SK-N-MC (cell line): ENCODE results near the gene AIF1L.

Experiments
- DNase-seq: peaks from one replicate; pipeline ENCODE4 v3.0.0-alpha.2; 2011; ENCODE audit warnings: low read depth, low spot score
- H3K27ac ChIP-seq: fragments of 200-600 bp; sonication (generic); 2 replicates; pipeline ENCODE4 v1.5.1; 2016; ENCODE audit warnings: mixed run types
- H3K36me3 ChIP-seq: fragments of 200-600 bp; sonication (generic); 2 replicates; pipeline ENCODE4 v1.6.1; 2017; ENCODE audit warnings: antibody characterized with exemption, low read length, mixed read lengths; ENCODE audit not compliant: insufficient read depth
- H3K4me3 ChIP-seq: fragments of 200-600 bp; sonication (generic); 2 replicates; pipeline ENCODE4 v1.5.1; 2016
- H3K9ac ChIP-seq: fragments of 200-600 bp; sonication (generic); 2 replicates; pipeline ENCODE4 v1.8.0; 2017; ENCODE audit warnings: mixed run types, mixed read lengths; ENCODE audit not compliant: insufficient read length
- H3K9me3 ChIP-seq: fragments of 200-600 bp; sonication (generic); 2 replicates; pipeline ENCODE4 v1.6.1; 2017; ENCODE audit warnings: low read depth, mild to moderate bottlenecking, antibody characterized with exemption, low read length, moderate library complexity, mixed read lengths
- EZH2 ChIP-seq: fragments of 200-600 bp; sonication (generic); IDR thresholded peaks from one replicate; pipeline ENCODE4 v1.6.1; 2017; ENCODE audit warnings: antibody characterized with exemption
- FOXP2 ChIP-seq: optimal IDR thresholded peaks from 2 replicates; pipeline ENCODE3; 2011; ENCODE audit warnings: mild to moderate bottlenecking, moderate library complexity; ENCODE audit not compliant: insufficient read depth; ENCODE audit errors: extremely low read length, control extremely low read depth
- POLR2AphosphoS5 ChIP-seq: IDR thresholded peaks from 2 replicates; pipeline ENCODE4 v1.6.1; 2012; ENCODE audit warnings: mild to moderate bottlenecking, low read depth, low read length, borderline replicate concordance

AIF1L gene

DNA sequence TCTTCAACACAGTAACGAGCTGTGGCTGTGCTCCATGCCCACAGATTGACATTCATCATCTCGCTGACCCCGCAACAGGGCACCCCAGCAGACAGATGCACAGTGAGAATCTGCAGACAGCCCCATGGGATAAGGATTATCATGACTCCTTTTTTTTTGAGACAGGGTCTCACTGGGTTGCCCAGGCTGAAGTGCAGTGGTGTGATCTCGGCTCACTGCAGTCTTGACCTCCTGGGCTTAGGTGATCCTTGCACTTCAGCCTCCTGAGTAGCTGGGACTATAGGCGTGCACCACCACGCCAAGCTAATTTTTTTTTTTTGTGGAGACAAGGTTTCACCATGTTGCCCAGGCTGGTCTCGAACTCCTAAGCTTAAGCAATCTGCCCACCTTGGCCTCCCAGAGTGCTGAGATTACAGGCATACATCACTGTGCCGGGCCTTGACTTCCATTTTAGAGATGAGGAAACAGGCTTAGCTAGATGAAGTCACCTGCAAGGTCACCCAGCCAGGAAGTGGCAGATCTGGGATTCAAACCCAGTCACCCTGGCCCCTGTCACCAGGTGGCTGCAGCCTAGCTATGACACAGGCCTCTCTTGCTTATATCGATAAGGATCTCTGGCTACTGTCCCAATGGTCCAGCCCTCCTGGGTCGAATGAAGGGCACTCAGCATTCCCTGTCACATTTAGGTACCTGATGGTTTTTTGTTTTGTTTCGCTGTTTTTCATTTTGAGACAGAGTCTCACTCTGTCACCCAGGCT is 5.1 kb downstream of the AIF1L start:
- TF ChIP-seq FOXP2 = no peak
- TF ChIP-seq EZH2 = no peak
- TF ChIP-seq POLR2AphosphoS5 = no peak
- H3K9ac ChIP-seq = no peak overlapping the region
- H3K9me3 ChIP-seq = no peaks in the 10 kb centered on the region
- no peaks in the 10 kb centered on the region for H3K36me3 ChIP-seq
- DNase-seq = no peak
- no peak overlapping the region for H3K27ac ChIP-seq
- no peak overlapping the region for H3K4me3 ChIP-seq

DNA sequence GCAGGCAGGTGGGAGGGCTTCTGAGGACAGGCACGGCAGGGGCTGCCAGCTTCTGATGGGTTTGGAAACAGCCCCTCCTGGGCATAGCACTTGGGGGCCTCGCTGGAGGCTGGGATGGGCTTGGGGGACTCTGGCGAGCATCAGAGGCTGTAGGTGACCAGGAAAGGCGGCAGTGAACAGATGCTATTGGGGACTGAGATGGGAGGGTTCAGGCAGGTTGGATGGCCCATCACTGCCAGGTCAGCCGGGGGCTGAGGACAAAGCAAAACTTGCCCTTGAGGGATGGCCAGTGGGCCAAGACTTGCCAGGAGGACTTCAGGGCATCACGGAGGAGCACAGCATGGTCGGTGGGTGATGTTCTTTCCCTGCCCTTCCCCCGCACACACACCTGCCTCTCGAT is 6.7 kb downstream of the AIF1L start:
- no peak for DNase-seq
- H3K36me3 ChIP-seq = no peaks in the 10 kb centered on the region
- H3K4me3 ChIP-seq = no peak overlapping the region
- H3K27ac ChIP-seq = no peak overlapping the region
- TF ChIP-seq POLR2AphosphoS5 (no peak), EZH2 (no peak), FOXP2 (no peak)
- no peaks in the 10 kb centered on the region for H3K9me3 ChIP-seq
- no peak overlapping the region for H3K9ac ChIP-seq

DNA sequence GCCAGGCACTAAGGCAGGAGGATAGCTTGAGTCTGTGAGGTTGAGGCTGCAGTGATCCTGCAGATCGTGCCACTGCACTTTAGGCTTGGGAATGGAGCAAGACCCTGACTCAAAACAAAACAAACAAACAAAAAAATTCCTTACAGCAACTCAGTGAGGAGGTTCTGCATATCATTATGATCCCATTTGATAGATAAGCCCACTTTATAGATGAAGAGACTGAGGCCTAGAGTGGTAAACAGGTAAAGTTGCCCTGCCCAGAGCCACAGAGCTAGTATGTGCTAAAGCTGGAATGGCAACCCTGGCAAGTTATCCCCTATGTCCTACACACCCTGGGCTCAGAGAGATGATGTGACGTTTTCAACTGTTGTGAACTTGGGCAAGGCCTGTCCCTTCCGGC is 7.2 kb downstream of the AIF1L start:
- Histone ChIP-seq H3K9me3 (no peaks in the 10 kb centered on the region), H3K4me3 (no peak overlapping the region), H3K27ac (no peak overlapping the region), H3K36me3 (no peaks in the 10 kb centered on the region), H3K9ac (no peak overlapping the region)
- DNase-seq = no peak
- TF ChIP-seq EZH2 (no peak), POLR2AphosphoS5 (no peak), FOXP2 (no peak)

DNA sequence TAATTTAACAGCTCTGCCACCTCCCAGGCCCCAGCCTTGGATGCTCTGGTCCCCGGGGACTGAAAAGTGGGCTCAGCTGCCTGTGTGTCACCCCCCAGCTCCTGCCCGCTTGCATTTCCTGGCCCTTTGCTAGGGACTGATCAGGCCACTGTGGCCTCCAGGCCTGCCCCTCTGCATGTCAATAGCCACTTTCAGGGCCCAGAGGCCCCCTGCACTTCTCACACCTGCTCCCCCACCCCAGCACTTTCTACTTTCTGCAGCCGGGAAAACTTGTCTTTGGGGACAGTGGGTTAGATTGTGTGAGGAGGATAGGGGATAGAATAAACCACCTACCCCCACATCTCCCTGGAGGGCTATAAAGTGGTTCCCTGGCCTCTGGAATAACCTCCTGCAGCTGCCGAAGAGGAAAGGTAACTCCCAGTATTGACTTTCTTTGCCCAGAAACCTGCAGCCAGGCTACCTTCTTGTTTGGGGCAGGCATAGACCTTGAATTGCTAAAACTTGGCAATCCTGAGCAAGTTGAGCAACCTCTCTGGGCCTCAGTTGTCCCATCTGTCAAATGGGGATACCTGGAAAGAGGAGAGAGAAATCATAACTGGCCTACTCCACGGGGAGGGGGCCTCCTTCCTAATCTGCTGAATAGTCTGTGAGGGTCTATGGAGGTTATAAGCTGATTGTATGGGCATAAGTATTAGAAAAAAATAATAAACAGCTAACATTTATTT is 7.8 kb downstream of the AIF1L start:
- no peak overlapping the region for H3K27ac ChIP-seq
- H3K9me3 ChIP-seq = no peaks in the 10 kb centered on the region
- H3K4me3 ChIP-seq = no peak overlapping the region
- no peaks in the 10 kb centered on the region for H3K36me3 ChIP-seq
- no peak for DNase-seq
- TF ChIP-seq POLR2AphosphoS5 (no peak), EZH2 (no peak)
- H3K9ac ChIP-seq = no peak overlapping the region

DNA sequence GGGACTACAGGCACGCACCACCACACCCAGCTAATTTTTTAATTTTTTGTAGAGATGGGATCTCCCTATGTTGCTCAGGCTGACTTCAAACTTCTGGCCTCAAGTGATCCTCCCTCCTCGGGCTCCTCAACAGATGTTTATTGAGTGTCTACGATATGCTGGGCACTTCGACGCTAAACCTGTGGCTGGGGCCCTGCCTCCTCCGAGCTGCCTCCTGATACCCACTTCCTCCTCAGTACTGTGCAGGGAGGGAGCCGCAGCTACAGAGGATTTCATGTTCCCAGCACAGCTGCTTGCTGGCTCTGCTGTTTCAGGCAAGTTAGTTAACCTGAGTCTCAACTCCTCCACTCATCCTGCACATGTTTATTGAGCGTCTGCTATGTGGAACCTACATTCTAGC is 9.6 kb downstream of the AIF1L start:
- Histone ChIP-seq H3K27ac (no peak overlapping the region), H3K9ac (no peak overlapping the region), H3K9me3 (no peaks in the 10 kb centered on the region), H3K36me3 (no peaks in the 10 kb centered on the region), H3K4me3 (no peak overlapping the region)
- no peak for DNase-seq
- TF ChIP-seq EZH2 (no peak), FOXP2 (no peak), POLR2AphosphoS5 (no peak)

DNA sequence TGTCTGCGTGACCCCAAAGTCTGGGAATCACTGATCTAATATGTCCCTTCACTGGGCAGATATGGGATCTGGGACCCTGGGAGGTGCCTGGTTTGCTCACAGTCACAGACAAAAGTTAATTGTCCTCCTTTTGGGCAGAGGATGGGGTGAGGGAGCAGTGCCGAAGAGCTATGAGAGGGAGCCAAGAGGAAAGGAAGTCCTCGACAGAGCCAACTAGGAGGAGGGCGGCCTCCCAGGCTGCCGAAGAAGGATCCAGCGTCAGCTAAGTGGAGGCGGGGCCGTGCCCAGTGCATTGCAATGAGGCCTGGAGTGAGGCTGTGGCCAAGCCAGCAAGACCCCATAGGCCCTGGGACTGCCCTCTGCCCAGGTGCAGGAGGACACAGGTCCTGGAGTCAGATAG is 11.4 kb downstream of the AIF1L start:
- TF ChIP-seq FOXP2 (no peak), EZH2 (no peak), POLR2AphosphoS5 (no peak)
- H3K9me3 ChIP-seq = no peaks in the 10 kb centered on the region
- H3K36me3 ChIP-seq = no peaks in the 10 kb centered on the region
- H3K9ac ChIP-seq = no peak overlapping the region
- no peak overlapping the region for H3K4me3 ChIP-seq
- no peak overlapping the region for H3K27ac ChIP-seq
- DNase-seq = no peak

DNA sequence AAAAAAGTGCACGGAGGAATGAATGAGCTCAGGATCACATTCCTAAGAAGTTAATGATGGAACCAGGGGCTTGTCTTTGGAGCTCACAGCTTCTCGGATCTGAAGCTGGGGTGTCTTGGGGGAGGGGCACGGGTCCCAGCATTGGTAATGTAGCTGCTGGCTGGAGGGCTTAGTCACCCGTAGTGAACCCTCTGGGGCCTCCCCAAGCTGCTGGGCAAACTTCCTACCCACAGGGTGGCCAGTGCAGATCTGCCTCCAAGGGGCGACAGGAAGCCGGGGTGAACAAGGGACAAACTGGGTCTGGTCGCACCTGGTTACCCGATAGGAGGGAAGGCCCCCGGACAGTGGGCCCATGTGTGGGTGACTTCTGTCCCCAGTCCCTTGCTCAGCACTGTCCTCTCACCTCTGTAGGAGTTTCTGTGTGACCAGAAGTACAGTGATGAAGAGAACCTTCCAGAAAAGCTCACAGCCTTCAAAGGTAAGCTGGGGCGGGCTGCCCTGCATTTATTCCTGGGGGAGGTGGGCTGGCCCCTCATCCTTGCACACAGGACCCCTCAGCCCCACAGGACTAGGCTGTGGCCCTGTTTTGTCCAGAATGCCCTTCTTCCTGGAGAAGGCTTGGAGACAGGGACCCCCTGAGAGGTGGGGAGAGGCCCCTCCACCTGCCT is 15.0 kb downstream of the AIF1L start:
- TF ChIP-seq POLR2AphosphoS5 = no peak
- no peak for TF ChIP-seq FOXP2
- no peak for TF ChIP-seq EZH2
- Histone ChIP-seq H3K9ac (no peak overlapping the region), H3K36me3 (no peaks in the 10 kb centered on the region)

DNA sequence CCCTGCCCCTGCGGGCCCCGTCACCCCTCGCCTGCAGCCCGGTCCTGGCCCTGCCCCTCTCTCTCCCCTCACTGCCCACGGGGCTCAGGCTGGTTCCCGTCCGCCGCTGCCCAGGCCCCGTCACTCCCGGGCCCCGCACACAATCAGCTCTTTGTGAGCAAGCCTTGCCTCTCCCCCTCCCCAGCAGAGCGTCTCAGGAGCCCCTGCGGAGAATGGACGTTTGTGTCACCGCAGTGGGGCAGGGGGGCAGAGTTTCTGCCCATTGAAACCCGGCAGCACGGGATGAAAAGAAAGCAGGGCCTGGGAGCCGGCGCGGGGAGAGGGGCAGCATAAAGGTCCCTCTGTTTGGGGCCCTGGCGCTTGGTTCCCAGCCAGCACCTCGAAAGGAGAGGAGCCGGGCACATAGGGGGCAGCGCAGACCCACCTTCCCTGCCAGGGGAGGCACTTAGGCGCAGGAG is 15.6 kb downstream of the AIF1L start:
- no peak for DNase-seq
- TF ChIP-seq EZH2 (no peak), FOXP2 (no peak), POLR2AphosphoS5 (no peak)
- no peak overlapping the region for H3K9ac ChIP-seq
- H3K27ac ChIP-seq = no peak overlapping the region
- H3K36me3 ChIP-seq = no peaks in the 10 kb centered on the region
- H3K9me3 ChIP-seq = no peaks in the 10 kb centered on the region
- no peak overlapping the region for H3K4me3 ChIP-seq

More for the DNA sequence above, 15.0 kb downstream of the AIF1L start:
- Histone ChIP-seq H3K9me3 (no peaks in the 10 kb centered on the region), H3K27ac (no peak overlapping the region), H3K4me3 (no peak overlapping the region)
- no peak for DNase-seq
